ENCODE results near the gene ALOXE3. TPM values are rescaled to one million over a fixed set of nuclear protein-coding genes. Genes with fewer than 3 reads are reported as not detected.

The ALOXE3 gene
- total RNA-seq, 1 experiment from 2014 or later: not detected

- peaks cover 41% of the 10 kb centered on the region for H3K4me1 Mint-ChIP-seq (ENCODE audit: low read depth, unreplicated experiment)
- H3K36me3 Mint-ChIP-seq (ENCODE audit: insufficient read depth, unreplicated experiment): peaks cover 44% of the 10 kb centered on the region
- peak overlapping the region; percentile 91 for H3K4me3 Mint-ChIP-seq (ENCODE audit: low read depth, unreplicated experiment)
- CTCF ChIA-PET: interaction anchor here (1.1 to 2.4 kb wide), 9 partner anchors 12 to 66 kb away, joined by 3 to 10 read pairs (median 5); no protein-coding TSS in a partner anchor
- H3K27me3 Mint-ChIP-seq (ENCODE audit: unreplicated experiment): peaks cover 56% of the 10 kb centered on the region
- intact Hi-C loops (cut with micrococcal nuclease; ENCODE audit: unreplicated experiment): loop anchor here (5.0 kb wide), 3 partner anchors 37 to 58 kb away; no protein-coding TSS in a partner anchor
- no peaks in the 10 kb centered on the region for H3K9me3 Mint-ChIP-seq (ENCODE audit: low read depth, unreplicated experiment)
- H3K27ac Mint-ChIP-seq (ENCODE audit: unreplicated experiment): peak overlapping the region; percentile 98
- no TSS peak for BruUV-seq (replicated peaks)
- no peak for TF ChIP-seq CTCF (IDR thresholded peaks at IDR 0.05; ENCODE audit: unreplicated experiment)
- DNase-seq: peak; percentile 87
These were observed 1.5 kb upstream of the ALOXE3 start for GRCh38 chr17:8119581-8120519.

DNA sequence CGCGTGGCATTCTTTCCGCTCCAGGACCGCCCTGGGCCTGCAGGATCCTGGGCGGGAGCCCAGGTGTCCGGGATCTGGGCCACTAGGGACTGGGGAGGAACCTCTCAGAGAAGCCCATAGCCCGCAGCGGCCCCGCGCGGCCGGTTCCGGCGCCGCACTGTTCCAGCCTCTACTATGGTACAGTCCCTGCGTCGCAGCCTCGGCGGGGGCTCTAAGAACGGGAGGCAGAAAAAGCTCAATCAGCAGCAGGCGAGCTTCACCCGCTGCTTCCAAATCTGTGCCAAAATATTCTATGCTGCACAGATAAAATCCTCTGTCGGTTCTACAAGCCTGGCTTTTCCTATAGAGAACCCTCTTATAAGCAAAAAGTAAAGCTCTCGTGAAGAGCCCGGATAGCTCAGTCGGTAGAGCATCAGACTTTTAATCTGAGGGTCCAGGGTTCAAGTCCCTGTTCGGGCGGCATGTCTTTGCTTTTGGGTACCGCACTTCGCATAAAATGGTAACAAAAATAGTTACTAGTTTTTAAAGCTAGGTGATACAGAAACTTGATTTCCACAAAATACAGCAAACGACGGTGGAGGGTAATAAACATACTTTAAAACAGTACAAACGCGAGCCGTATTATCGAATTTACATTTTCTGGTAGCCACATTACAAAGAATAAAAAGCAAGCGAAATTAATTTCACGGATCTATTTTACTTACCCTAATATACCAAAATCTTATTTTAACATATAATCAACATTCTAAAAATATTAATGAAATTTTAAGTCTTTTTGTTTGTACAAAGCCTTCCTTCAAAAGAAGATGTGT, 661 bp upstream of the ALOXE3 start:
- BruUV-seq (replicated peaks): no TSS peak
- TF ChIP-seq CTCF (IDR thresholded peaks at IDR 0.05; ENCODE audit: unreplicated experiment): peak; percentile 43
- peak; percentile 85 for DNase-seq
- Mint-ChIP-seq H3K9me3 (ENCODE audit: low read depth, unreplicated experiment) (no peaks in the 10 kb centered on the region), H3K36me3 (ENCODE audit: insufficient read depth, unreplicated experiment) (peaks cover 41% of the 10 kb centered on the region), H3K4me1 (ENCODE audit: low read depth, unreplicated experiment) (peaks cover 32% of the 10 kb centered on the region), H3K27ac (ENCODE audit: unreplicated experiment) (peak overlapping the region; percentile 98), H3K4me3 (ENCODE audit: low read depth, unreplicated experiment) (peak overlapping the region; percentile 91), H3K27me3 (ENCODE audit: unreplicated experiment) (peaks cover 56% of the 10 kb centered on the region)
- CTCF ChIA-PET: interaction anchor here (0.7 to 2.4 kb wide), 14 partner anchors 11 to 249 kb away, joined by 3 to 10 read pairs (median 4); partner anchors contain the start of genes CTC1 and TRAPPC1
- intact Hi-C loops (cut with micrococcal nuclease; ENCODE audit: unreplicated experiment): loop anchor here (5.0 kb wide), 2 partner anchors 37 to 57 kb away; no protein-coding TSS in a partner anchor

DNA sequence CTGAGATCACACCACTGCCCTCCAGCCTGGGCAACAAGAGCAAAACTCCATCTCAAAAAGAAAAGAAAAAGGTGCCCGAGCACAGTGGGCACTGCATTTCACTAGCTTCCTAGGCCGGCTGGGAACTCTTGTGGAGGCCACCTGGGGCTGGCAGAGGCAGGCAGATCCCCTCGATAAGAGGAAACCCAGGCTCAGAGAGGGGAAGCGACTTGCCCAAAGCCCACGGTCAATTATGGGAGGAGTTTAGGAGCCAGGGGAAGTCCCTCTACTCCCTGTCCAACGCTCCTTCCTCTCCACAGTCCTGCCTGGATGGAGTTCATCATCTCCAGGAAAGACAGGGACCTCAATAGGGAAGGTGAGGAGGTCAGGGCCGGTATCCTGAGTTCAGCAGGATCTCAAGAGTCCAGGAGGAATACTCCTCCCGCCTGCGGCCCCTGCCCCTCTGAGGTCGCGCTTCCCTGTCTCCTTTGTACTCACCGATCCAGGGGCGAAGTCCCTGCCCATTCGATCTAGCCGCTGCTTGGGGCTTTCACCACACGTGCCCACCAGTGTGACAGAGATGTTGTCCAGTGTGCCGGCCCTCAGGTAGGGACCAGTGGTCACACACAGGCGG, 841 bp downstream of the ALOXE3 start:
- Mint-ChIP-seq H3K27ac (ENCODE audit: unreplicated experiment) (peak overlapping the region; percentile 98), H3K27me3 (ENCODE audit: unreplicated experiment) (peaks cover 56% of the 10 kb centered on the region), H3K36me3 (ENCODE audit: insufficient read depth, unreplicated experiment) (peaks cover 45% of the 10 kb centered on the region), H3K4me1 (ENCODE audit: low read depth, unreplicated experiment) (peaks cover 20% of the 10 kb centered on the region), H3K4me3 (ENCODE audit: low read depth, unreplicated experiment) (peak overlapping the region; percentile 91), H3K9me3 (ENCODE audit: low read depth, unreplicated experiment) (no peaks in the 10 kb centered on the region)
- no peak for DNase-seq
- CTCF ChIA-PET: interaction anchor here (0.7 to 2.4 kb wide), 4 partner anchors 19 to 57 kb away, joined by 3 to 9 read pairs (median 3); no protein-coding TSS in a partner anchor
- no peak for TF ChIP-seq CTCF (IDR thresholded peaks at IDR 0.05; ENCODE audit: unreplicated experiment)
- intact Hi-C loops (cut with micrococcal nuclease; ENCODE audit: unreplicated experiment): loop anchor here (5.0 kb wide), 2 partner anchors 35 to 55 kb away; no protein-coding TSS in a partner anchor
- BruUV-seq (replicated peaks): no TSS peak

GRCh38 chr17:8116776-8117175, 1.5 kb downstream of the ALOXE3 start:
- Mint-ChIP-seq H3K27me3 (ENCODE audit: unreplicated experiment) (peaks cover 57% of the 10 kb centered on the region), H3K9me3 (ENCODE audit: low read depth, unreplicated experiment) (no peaks in the 10 kb centered on the region), H3K4me1 (ENCODE audit: low read depth, unreplicated experiment) (peaks cover 20% of the 10 kb centered on the region), H3K36me3 (ENCODE audit: insufficient read depth, unreplicated experiment) (peaks cover 45% of the 10 kb centered on the region), H3K4me3 (ENCODE audit: low read depth, unreplicated experiment) (no peak overlapping the region), H3K27ac (ENCODE audit: unreplicated experiment) (no peak overlapping the region)
- BruUV-seq (replicated peaks): no TSS peak
- intact Hi-C loops (cut with micrococcal nuclease; ENCODE audit: unreplicated experiment): loop anchor here (5.0 kb wide), 2 partner anchors 34 to 54 kb away; no protein-coding TSS in a partner anchor
- no peak for TF ChIP-seq CTCF (IDR thresholded peaks at IDR 0.05; ENCODE audit: unreplicated experiment)
- no peak for DNase-seq
- CTCF ChIA-PET: interaction anchor here (0.7 kb wide), 1 partner anchor 20 kb away, joined by 3 read pairs; no protein-coding TSS in a partner anchor
